SU-DHL-6 (cell line): ENCODE data around the gene ACKR4.

Experiments used
- H2AFZ ChIP-seq: fragments of 200-600 bp; sonication (generic); 2 replicates; pipeline ENCODE4 v1.6.1; 2014; ENCODE audit warnings: low read depth, mild to moderate bottlenecking, moderate library complexity, mixed read lengths, antibody characterized with exemption, low read length; ENCODE audit not compliant: severe bottlenecking
- H3F3A ChIP-seq: fragments of 200-600 bp; shearing (Covaris generic); 2 replicates; pipeline ENCODE4 v1.6.0; 2016; ENCODE audit warnings: antibody characterized with exemption, mild to moderate bottlenecking; ENCODE audit not compliant: insufficient read depth
- H3K27ac ChIP-seq: fragments of 200-600 bp; sonication (generic); 2 replicates; pipeline ENCODE4 v1.5.1; 2016; ENCODE audit warnings: low read depth, mild to moderate bottlenecking, low read length, moderate library complexity, mixed read lengths
- H3K27me3 ChIP-seq: fragments of 200-600 bp; sonication (generic), shearing (Covaris generic); 2 replicates; pipeline ENCODE4 v1.6.0; 2014; ENCODE audit warnings: mild to moderate bottlenecking, low read length
- H3K36me3 ChIP-seq: fragments of 200-600 bp; sonication (generic); 2 replicates; pipeline ENCODE4 v1.6.1; 2014; ENCODE audit warnings: mild to moderate bottlenecking, low read length, mixed read lengths
- H3K4me2 ChIP-seq: fragments of 300-600, 200-600 bp; shearing (Covaris generic), sonication (generic); 2 replicates; pipeline ENCODE4 v1.6.0; 2014; ENCODE audit warnings: low read length, low read depth, mild to moderate bottlenecking; ENCODE audit not compliant: poor library complexity, severe bottlenecking
- H3K4me3 ChIP-seq: fragments of 200-600 bp; sonication (generic); 2 replicates; pipeline ENCODE4 v1.5.1; 2014; ENCODE audit warnings: antibody characterized with exemption, low read length, mild to moderate bottlenecking, mixed read lengths; ENCODE audit not compliant: insufficient read depth, poor library complexity, severe bottlenecking
- H3K79me2 ChIP-seq: fragments of 200-600 bp; sonication (generic); 2 replicates; pipeline ENCODE4 v1.6.1; 2014; ENCODE audit warnings: mild to moderate bottlenecking, low read length, moderate library complexity; ENCODE audit not compliant: insufficient read depth
- H3K9ac ChIP-seq: fragments of 200-600 bp; sonication (generic); 2 replicates; pipeline ENCODE4 v1.7.0; 2014; ENCODE audit warnings: mild to moderate bottlenecking, low read length
- H3K9me2 ChIP-seq: fragments of 200-600 bp; sonication (generic); replicated peaks from 2 replicates; pipeline ENCODE4 v1.6.1; 2014; ENCODE audit warnings: low read length; ENCODE audit not compliant: insufficient read depth
- H3K9me3 ChIP-seq: fragments of 200-600 bp; sonication (generic); 2 replicates; pipeline ENCODE4 v1.6.1; 2014; ENCODE audit warnings: low read length, mixed read lengths; ENCODE audit not compliant: insufficient read depth
- H4K20me1 ChIP-seq: fragments of 200-600 bp; sonication (generic); 2 replicates; pipeline ENCODE4 v1.6.1; 2014; ENCODE audit warnings: low read depth, mild to moderate bottlenecking, antibody characterized with exemption, low read length, moderate library complexity, mixed read lengths
- EZH2phosphoT487 ChIP-seq: fragments of 200-600 bp; sonication (generic), shearing (Covaris generic); conservative IDR thresholded peaks from 2 replicates; pipeline ENCODE4 v1.6.1; 2018; ENCODE audit warnings: mild to moderate bottlenecking, antibody characterized with exemption, low read length, moderate library complexity, mixed read lengths
- TF ChIP-seq, protein P1 (sequence below): fragments of 200-600 bp; sonication (generic); IDR thresholded peaks from one replicate; pipeline ENCODE4 v1.5.1; 2017; ENCODE audit warnings: antibody characterized with exemption, mild to moderate bottlenecking, low read length, moderate library complexity; ENCODE audit not compliant: insufficient read depth, poor library complexity, severe bottlenecking

ACKR4 gene

DNA sequence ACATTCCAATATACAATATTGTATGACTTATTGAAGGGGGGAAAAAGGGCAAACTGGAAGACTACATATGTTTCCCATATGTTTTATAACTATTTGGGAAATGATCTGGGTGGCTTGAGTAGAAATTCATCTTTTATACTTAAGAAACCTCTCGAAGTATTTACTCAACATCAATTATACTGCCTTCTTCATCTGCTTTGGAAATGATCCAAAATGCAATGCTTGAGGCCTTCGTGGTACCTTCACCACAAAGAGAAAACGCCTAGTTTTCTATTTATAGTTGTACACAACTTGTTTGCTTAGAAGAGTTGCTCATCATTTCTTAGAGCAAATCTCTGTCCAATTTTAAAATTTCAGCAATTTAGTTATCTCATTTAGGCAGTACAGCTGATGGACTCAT lies 18.8 kb downstream of the ACKR4 start:
- H4K20me1 ChIP-seq = no peaks in the 10 kb centered on the region
- no peaks in the 10 kb centered on the region for H3K79me2 ChIP-seq
- no peak overlapping the region for H3K4me3 ChIP-seq
- H3K9me3 ChIP-seq = no peaks in the 10 kb centered on the region
- no peak overlapping the region for H3K9ac ChIP-seq
- no peak overlapping the region for H2AFZ ChIP-seq
- no peak overlapping the region for H3K4me2 ChIP-seq
- TF ChIP-seq, protein P1, sequence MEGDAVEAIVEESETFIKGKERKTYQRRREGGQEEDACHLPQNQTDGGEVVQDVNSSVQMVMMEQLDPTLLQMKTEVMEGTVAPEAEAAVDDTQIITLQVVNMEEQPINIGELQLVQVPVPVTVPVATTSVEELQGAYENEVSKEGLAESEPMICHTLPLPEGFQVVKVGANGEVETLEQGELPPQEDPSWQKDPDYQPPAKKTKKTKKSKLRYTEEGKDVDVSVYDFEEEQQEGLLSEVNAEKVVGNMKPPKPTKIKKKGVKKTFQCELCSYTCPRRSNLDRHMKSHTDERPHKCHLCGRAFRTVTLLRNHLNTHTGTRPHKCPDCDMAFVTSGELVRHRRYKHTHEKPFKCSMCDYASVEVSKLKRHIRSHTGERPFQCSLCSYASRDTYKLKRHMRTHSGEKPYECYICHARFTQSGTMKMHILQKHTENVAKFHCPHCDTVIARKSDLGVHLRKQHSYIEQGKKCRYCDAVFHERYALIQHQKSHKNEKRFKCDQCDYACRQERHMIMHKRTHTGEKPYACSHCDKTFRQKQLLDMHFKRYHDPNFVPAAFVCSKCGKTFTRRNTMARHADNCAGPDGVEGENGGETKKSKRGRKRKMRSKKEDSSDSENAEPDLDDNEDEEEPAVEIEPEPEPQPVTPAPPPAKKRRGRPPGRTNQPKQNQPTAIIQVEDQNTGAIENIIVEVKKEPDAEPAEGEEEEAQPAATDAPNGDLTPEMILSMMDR = no peak
- TF ChIP-seq EZH2phosphoT487 = no peak
- H3F3A ChIP-seq = no peaks in the 10 kb centered on the region
- H3K27ac ChIP-seq = no peak overlapping the region
- no peaks in the 10 kb centered on the region for H3K27me3 ChIP-seq
- no peaks in the 10 kb centered on the region for H3K9me2 ChIP-seq
- H3K36me3 ChIP-seq = no peaks in the 10 kb centered on the region; the same call in 1 of the 2 replicates

DNA sequence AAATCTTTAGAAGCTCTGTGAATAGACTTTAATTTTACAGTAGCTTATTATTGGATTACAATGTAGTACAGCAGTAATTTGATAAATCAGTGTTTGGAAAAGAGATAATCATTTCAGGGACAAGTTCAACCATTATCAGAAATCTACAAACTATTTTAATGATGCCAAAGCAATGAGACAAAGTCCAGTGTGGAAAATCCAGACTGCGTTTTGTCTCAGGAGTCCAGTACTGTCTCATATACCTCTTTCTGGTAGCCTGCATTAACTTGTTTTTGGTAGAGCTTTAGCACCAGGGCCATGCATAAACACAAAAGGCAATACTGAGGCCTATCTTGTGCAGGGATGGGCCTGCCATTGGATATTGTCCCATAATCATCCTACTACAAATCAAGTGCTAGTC lies 19.7 kb downstream of the ACKR4 start:
- TF ChIP-seq EZH2phosphoT487 = no peak
- TF ChIP-seq, protein P1 = no peak
- H4K20me1 ChIP-seq = no peaks in the 10 kb centered on the region
- no peaks in the 10 kb centered on the region for H3K9me3 ChIP-seq
- H3K27me3 ChIP-seq = no peaks in the 10 kb centered on the region
- H3K27ac ChIP-seq = no peak overlapping the region
- no peaks in the 10 kb centered on the region; the same call in 1 of the 2 replicates for H3K36me3 ChIP-seq
- no peaks in the 10 kb centered on the region for H3K79me2 ChIP-seq
- H3F3A ChIP-seq = no peaks in the 10 kb centered on the region
- no peak overlapping the region for H3K4me3 ChIP-seq
- no peak overlapping the region for H3K9ac ChIP-seq
- H3K4me2 ChIP-seq = no peak overlapping the region
- H3K9me2 ChIP-seq = no peaks in the 10 kb centered on the region
- no peak overlapping the region for H2AFZ ChIP-seq

DNA sequence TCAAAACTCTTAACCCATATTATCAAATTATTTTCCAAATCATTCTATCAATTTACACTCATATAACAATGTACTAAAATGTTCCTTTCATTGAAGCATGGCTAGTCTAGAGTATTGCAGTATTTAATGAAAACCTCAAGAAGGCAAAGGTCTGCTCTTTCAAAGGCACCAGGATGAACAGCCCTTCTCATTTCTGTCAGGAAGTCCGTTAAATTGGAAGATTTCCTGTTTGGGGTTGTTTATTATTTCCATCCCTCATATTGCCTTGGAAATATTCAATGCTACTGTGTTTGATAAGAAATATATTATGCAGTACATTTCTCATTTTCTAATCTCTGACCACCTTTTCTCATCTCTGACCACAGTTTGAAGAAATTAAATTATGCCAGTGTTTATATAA lies 25.1 kb downstream of the ACKR4 start:
- H3K9me3 ChIP-seq = no peaks in the 10 kb centered on the region
- H3K27me3 ChIP-seq = no peaks in the 10 kb centered on the region
- H3K9me2 ChIP-seq = no peaks in the 10 kb centered on the region
- no peak overlapping the region for H3K4me2 ChIP-seq
- H3K4me3 ChIP-seq = no peak overlapping the region
- no peaks in the 10 kb centered on the region for H3K79me2 ChIP-seq
- no peak overlapping the region for H3K9ac ChIP-seq
- H3K36me3 ChIP-seq = no peaks in the 10 kb centered on the region; the same call in 1 of the 2 replicates
- no peak overlapping the region for H2AFZ ChIP-seq
- no peak overlapping the region for H3K27ac ChIP-seq
- H3F3A ChIP-seq = no peaks in the 10 kb centered on the region
- TF ChIP-seq, protein P1 = no peak
- TF ChIP-seq EZH2phosphoT487 = no peak
- H4K20me1 ChIP-seq = no peaks in the 10 kb centered on the region

DNA sequence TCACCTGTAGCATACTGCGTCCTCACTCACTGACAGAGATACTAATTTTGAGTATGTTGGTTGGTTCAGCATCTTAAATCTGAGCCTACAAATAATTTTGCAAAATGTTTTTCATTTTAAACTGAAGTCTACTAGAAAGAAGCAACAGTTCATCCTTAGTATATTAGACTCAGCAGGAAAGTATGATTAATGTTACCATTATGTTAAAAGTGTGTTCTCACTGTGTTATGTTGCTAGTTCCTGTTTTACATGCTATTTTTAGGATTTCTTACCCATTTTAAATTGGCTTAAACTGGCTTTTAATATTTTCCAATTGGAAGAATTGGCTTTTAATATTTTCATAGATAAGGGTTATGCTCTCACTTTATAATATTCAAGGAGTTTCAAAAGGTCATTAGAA lies 25.7 kb downstream of the ACKR4 start:
- no peaks in the 10 kb centered on the region; the same call in 1 of the 2 replicates for H3K36me3 ChIP-seq
- H3K27me3 ChIP-seq = no peaks in the 10 kb centered on the region
- H3K9me2 ChIP-seq = no peaks in the 10 kb centered on the region
- H3K9ac ChIP-seq = no peak overlapping the region
- no peak overlapping the region for H3K27ac ChIP-seq
- TF ChIP-seq, protein P1 = no peak
- no peak for TF ChIP-seq EZH2phosphoT487
- no peaks in the 10 kb centered on the region for H3F3A ChIP-seq
- no peaks in the 10 kb centered on the region for H4K20me1 ChIP-seq
- H3K9me3 ChIP-seq = no peaks in the 10 kb centered on the region
- no peak overlapping the region for H3K4me3 ChIP-seq
- no peaks in the 10 kb centered on the region for H3K79me2 ChIP-seq
- no peak overlapping the region for H2AFZ ChIP-seq
- H3K4me2 ChIP-seq = no peak overlapping the region
